DMS79 (cell line): ENCODE measurements around the gene BCAS2.
"Not testable (repeated sequence)": the region's sequence is repeated elsewhere in the genome, so short reads cannot be mapped to it uniquely, and the experiment has no call there.

Experiments used
- DNase-seq: peaks from one replicate; lab custom pipeline; 2025; lab: John Stamatoyannopoulos, UW

BCAS2 gene

DNA sequence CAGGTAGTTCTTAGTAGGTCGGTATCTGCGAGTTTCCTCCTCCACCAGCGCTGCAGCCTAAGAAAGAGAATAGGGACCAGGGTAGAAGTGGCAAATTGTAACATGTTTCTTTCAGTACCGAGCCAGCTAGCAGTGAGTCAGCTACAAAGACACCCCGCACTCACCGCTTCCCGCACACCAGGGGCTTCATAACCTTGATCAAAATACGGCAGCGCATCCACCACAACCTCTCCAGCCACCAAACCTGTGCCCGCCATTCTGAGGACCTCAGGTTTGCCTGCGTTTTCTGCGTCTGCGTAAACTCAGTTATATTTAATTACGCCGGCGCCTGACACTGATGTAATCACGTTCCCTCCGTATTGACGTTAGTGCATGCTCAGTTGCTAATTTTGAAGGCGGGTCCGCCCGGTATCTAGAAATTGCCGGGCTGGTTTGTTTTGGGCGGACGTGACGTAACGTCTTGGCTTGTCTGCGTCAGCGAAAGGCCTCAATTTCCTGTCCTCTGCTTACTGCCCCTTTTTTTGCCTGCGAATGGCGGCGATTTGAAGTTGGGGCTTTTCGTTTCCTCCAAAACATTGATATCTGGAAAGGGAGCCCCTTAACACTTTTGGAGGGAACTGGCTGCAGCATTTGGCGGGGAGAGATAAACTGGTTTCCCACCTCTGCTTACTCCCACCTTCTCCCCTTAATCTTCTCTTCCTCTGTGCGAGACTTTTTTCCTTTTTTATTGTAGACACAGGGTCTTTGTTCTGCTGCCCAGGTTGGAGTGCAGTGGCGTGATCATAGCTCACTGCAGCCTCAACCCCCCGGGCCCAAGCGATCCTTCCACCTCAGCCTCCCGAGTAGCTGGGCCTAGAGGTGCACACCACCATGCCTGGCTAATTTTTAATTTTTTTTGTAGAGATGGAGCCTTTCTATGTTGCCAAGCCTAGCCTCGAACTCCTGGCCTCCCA is at the start of gene BCAS2:
Gene BCAS2, minus strand, starts transcription at position 281 of the 953 bp plus-strand sequence. Its CDS starts 24 bp downstream, at position 257.
- peak; percentile 95 for DNase-seq

DNA sequence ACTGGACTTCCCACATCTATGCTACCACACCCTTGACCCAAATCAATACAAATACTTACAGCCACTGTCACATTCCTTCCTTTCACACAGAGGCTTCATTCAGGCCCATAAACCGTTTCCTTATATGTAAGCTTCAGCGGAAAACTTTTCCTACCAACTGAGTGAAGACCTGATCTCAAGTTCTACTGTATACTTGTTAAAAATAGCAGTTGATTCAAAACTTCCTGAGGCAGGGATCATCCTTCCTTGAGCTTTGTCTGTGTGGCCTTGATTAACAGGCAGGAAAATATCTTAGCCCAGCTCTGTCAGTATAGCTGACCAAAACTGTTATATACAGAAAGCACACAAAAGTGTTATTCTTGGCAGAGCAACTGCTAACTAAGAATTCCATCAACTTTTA is 45.7 kb upstream of the BCAS2 start:
- DNase-seq, result no peak

DNA sequence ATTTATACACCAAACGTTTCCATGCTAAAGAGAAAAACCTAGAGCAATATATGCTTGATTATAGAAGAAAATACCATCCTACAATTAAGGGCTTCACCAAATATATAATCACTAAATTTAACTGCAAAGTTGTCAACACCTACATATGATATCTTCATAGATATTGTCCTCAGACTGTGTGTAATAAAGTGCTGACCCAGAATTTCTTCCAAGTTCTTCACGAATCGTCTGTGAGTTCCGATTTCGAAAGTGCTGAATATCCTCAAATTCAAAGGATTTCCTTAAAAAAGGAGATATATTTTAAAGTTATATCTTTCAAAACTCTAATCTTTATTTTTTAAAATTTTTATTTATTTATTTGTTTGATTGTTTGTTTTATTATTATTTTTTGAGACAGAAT is 41.9 kb upstream of the BCAS2 start:
- DNase-seq, result no peak

DNA sequence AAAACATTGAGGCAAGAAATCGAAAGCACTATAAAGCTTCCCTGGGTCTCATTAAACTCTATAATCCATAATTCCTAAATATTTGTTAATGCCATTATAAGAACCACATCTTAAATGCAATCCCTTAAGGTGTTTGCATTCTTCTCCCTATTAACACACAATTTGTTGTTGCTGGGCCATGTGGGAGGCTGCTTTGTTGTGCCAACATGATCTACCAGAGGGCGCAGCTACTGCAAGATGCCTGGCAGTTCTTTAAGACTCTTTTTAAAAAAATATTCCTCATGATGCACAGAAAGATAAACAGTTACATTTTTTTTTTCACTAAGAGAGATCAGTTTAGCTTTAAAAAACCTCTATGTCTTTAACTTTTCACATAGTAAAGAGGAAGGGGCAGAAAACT is 39.0 kb upstream of the BCAS2 start:
- no peak for DNase-seq

DNA sequence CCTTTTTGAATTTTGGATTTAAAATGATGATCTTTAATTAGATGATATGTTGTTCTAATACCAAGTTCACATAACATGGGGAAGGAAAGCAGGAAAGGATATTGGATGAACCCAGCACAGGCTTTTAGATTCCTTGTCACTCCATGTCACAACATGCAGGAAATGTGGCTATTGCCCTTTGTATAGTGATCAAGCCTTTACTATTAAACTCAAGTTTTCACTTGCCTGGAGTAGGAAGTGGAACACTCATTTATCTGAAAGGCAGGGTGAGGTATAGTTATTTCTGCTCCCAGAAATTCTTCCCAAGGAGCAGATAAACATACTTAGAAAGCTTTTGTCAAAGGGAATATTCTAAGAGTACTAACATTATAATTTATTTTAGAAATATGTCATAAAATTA is 37.2 kb upstream of the BCAS2 start:
- DNase-seq, result no peak

DNA sequence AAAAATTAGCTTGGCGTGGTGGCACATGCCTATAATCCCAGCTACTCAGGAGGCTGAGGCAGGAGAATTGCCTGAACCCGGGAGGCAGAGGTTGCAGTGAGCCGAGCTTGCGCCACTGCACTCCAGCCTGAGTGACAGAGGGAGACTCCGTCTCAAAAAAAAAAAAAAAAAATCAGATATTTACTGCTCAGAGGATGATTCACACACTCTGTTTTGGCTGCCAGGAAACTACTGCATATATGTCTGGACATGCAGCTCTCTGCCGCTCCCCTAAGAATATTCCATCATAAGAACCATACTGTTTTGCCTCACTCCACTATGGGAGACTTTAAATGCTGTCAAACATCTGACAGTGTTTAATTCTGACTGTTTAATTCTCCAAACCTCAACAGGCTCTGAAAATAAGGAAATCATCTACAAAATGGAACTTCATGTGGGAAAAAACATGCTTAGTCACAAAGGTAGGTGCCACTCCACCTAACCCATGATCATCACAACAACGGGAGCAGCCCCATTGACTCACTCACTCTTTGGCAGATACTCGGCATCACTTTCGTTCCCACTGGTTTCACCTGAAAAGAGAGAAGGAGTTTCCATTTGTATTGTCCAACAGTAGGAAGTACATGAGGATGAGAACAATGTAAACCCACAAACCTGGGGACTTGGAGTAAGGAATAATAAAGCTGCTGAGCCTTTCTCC is 29.3 kb upstream of the BCAS2 start:
- no peak for DNase-seq

DNA sequence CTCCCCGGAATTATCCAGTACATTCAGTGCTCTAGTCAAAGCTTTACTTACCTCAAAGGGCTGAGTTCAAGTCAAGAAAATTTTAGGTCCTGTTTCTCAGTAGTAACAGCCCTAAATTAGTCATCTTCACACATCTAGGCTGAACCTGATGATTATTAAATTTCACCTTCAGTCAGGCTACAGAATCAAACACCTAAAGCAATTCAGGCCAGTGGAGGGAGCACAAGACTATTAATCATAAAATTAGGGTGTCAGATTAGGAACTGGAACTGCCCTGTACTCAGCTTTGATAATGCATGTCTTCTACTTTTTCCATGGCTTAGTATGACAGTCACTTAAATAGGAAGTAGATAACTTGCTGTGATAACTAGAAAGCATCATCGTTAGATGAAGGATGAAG is 28.4 kb upstream of the BCAS2 start:
- DNase-seq, result no peak

DNA sequence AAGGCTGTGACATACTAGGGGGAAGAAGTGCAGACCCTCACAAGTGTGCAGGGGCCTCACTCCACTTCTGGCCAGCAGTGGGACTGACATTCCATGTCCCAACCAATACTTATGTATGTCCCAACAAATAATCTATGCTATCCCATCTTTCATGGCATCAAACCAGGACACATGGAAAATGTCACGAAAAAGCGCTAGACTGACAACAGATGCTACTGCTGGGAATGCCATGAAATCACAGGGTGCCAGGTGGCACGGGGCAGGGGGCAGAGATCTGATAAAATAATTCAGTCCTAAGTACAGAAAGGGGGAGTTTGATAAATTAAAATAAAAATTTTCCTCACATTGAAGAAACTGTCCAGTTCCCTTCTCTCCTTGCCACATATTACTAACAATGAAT is 27.6 kb upstream of the BCAS2 start:
- DNase-seq, result no peak

DNA sequence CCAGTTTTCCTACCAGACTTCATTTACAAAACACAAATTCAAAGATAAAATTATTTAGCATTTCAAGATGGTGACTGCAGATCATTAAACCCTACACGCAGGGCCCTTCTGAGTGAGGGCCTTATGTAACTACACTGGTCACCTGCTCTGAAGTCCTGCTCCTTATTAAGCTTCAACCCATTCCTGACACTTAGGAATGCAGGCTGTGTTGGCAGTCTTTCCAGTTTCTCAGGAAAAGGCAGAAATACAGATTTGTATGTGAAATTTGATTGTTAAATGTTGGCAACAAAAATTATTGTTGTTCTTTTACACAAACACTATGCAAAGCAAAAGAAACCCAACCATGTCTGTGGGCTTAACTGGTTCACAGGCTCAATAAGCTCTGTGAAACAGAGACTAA is 25.8 kb upstream of the BCAS2 start:
- no peak for DNase-seq

DNA sequence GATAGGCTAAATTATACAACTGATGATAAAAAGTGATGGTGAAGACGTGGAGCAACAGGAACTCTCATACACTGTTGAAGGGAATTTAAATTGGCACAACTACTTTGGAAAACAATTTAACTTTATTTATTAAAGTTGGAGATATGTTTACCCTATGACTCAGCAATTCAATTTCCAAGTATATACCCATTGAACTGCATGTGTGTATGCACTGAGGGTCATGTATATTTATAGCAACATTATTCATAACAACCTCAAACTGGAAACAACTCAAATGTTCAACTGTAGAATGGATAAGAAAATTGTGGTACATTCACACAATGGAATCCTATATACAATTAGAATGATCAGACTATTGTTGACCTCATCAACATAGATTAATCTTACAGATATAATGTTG is 16.5 kb upstream of the BCAS2 start:
- DNase-seq, result no peak

DNA sequence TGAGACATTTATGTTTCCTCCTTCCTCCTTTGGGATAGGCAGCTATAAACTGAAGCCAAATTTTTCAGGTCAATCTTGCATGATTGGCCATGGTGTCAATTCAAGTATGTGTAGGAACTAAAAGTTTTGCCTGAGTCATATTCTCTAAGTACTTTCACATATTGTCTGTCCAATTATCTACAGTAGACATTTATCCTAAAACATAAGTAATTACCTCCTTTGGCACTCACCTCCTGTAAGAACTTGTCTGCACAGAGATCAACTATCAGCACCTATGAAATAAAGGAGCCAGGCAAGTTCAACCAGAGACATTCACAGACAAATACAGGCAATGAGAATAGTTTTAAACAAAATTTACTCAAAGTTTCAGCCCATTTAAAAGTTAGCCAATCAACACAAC is 14.2 kb upstream of the BCAS2 start:
- no peak for DNase-seq

DNA sequence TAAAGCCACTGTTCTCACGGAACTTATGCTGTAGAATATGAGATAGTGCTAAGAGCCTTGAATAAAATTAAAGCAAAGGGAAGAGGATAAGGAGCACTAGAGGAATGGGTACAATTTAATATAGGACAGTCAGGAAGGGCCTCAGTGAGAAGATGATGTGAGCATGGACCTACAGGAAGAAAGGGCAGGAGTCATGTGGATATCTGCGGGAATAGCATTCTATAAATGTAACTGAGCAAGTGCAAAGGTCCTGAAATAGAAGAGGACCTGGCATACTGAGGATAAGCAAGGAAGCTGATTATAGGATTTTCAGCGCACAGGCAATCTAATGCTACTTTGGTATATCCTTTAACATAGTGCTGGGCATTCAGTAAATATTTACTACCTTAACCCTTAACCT is 12.6 kb upstream of the BCAS2 start:
- DNase-seq, result no peak

DNA sequence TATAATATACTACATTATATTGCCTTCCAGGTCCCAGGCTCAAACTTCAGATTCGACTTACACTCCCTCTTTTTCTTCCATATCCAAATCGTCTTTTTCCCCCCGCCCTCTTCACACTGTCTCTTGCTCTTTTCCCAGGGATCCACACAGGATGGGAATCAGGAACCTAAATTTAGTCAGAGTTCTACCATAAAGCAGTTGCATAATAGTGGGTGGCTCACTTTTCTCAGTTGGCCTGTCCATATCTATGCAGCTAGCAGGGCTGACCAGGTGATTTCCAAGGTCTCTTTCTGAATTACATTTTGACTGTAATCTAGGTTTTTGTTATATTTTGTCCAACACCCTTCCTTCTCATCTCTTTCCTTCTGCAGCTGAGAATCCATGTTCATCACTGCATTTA is 7.7 kb upstream of the BCAS2 start:
- no peak for DNase-seq

DNA sequence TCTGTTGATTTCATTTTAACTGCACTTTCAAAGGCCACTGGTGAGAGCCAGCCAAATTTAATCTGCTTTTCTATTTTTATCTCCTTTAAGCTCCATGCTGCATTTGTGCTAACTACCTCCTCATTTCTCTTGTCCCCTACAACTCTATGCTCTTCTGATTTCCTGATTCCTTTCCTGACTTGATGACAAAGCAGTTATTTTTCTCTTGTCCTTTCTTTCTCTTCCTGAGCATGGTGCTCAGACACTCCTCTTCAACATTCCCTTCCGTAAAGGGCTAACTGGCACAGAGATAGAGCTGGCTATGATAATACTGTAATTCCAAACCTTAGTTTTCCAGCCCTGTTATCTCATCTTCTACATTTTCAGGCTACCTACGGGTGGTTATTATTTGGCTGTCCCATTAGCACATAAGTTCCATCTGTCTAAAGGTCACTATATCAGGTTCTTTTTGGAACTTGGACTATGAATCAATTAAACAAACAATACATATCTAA is 6.8 kb upstream of the BCAS2 start:
- DNase-seq, result no peak

DNA sequence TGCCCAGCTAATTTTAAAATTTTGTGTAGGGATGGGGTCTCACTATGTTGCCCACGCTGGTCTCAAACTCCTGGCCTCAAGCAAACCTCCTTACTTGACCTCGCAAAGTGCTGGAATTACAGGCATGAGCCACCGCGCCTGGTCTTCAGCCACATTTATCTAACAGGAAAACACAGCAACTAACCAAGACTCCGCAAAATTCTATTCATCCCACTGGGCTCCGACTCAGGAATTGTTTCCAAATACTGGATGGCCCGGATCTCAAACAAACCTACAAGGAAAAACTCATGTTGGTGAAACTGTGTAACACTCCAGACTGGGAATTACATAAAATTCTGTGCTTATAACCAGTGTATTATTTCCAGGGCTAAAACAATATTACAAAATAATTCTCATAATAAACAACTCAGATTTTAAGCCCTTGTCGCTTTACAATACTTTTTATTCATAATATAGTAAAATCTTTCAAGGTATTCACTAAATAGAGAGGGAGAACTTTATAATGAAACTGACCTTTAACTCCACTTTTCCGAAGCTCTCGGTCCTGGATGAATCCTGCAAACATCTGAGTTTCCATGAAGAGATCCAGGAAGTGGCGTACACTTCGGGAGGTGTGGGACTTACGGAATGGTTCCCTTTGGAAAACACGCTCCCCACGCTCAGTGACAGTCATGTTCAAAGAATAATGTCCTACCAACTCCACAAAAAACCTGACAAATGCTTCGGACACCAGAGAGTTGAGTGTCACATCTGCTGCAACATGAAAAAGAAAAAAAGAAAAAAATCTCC is 6.0 kb upstream of the BCAS2 start:
- DNase-seq, result no peak

DNA sequence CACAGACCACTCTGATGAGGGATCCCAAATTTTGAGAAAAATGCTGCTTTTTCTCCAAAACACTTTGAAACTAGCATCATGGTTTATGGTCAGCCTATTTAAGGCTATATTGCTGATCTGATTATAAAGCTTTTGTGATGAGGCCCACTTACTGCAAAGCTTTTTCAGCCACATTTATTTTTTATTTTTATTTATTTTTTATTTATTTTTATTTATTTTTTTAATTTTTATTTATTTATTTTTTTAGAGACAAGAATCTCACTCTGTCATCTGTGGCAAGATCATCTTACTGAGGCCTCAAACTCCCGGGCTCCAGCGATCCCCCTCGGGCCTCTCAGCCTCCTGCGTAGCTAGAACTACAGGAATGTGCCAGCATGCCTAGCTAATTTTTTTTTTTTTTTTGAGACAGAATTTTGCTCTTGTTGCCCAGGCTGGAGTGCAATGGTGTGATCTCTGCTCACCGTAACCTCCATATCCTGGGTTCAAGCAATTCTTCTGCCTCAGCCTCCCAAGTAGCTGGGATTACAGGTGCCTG is 5.2 kb upstream of the BCAS2 start:
- DNase-seq, result no peak

DNA sequence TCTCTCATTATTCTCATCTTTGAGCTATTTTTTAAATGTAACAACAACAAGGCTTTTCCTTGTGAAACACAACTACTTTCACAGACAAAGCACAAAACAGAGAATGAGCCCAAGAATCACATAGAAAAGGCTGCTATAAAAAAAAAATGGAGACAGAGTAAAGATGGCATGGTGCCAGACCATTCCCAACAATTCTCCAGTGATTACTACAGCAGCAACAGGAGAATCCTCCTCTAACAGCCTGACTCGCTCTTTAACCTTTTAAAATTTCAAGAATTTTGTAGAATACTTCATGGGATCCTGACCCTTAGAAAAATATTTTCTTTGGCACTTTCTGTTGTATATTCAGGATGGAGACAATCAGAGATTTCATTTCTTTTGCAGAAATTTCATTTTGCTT is 3.8 kb upstream of the BCAS2 start:
- no peak for DNase-seq

DNA sequence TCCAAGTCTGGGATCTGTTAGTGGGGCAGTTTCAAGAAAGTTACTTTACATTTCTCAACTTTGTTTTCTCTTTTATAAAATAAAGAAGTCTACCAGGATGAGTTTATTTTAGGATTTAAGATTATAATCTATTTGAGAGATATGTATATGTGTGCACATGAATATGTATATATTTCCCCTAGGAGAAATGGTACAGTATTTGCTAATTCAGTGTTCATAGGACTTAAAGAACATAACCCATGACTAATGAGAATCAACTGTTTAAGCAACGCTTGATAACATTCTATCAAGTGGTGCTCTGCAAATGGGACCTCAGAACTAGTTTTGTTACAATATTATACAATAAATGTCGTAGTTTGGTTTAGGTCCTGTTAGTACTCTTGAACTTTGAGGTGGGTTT is 7.0 kb downstream of the BCAS2 start:
- DNase-seq, result no peak

DNA sequence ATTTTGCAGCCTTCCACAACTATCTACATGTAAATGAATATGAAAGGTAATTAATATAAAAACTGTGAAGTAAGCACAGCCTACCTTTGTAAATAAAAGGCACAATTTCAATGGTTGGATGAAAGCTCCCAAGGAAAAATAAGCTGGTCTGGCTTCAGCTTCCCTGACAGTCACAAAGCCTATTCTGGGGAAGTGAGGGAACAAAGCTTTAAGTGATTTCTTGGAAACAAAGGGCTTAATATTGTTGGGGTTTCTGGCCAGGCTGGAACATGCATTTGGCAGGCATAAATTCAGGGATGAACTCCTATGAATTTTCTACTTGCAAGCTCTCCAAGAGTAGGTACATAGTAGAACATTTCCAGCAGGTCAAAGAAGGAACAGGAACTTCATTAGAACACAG is 17.3 kb downstream of the BCAS2 start:
- DNase-seq, result no peak

DNA sequence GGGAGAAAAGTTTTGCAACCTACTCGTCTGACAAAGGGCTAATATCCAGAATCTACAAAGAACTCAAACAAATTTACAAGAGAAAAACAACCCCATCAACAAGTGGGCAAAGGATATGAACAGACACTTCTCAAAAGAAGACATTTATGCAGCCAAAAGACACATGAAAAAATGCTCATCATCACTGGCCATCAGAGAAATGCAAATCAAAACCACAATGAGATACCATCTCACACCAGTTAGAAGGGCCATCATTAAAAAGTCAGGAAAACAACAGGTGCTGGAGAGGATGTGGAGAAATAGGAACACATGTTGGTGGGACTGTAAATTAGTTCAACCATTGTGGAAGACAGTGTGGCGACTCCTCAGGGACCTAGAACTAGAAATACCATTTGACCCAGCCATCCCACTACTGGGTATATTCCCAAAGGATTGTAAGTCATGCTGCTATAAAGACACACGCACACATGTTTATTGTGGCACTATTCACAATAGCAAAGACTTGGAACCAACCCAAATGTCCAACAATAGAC is 18.4 kb downstream of the BCAS2 start:
- DNase-seq, result not testable (repeated sequence)

DNA sequence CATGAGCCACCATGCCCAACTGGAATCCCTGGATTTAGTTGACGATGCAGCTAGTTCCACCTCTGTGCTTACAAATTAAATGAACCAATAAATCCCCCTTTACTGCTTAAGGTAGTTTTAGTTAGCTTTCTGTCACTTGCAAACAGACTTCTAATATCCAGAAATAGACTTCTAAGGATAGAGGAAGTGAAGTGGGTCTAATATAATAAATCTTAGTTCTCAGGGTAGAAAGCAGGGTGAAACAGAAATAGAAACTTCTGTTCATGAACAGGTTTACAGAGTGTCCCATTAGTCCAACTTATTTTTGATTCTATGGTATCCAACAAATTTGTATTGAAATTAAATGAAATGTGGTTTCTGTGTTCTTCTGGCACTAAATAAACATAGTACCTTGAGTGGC is 20.1 kb downstream of the BCAS2 start:
- no peak for DNase-seq

DNA sequence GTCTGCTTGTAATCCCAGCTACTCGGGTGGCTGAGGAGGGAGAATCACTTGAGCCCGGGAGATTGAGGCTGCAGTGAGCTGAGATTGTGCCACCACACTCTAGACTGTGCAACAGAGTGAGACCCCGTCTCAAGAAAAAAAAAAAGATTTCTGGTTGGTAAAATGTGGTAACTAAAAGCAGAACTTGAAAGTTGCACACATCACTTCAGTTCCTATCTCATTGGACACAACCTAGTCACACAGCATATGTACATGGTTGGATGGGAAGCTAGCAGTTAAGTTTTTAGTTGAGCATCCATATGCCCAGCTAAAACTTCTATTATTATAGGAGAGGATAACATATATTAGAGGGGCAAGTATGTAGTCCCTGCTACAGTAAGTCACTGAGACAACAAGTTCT is 22.1 kb downstream of the BCAS2 start:
- DNase-seq, result no peak
